OCI-LY7 (cell line): ENCODE measurements around the gene PRSS33.

Source experiments
- EZH2phosphoT487 ChIP-seq: fragments of 200-600 bp; sonication (generic); IDR thresholded peaks from 2 replicates; pipeline ENCODE4 v1.6.1; 2018; ENCODE audit warnings: low read depth, borderline replicate concordance, mild to moderate bottlenecking, mixed run types, antibody characterized with exemption, low read length, moderate library complexity, mixed read lengths
- TF ChIP-seq, protein P1 (sequence below): fragments of 200-600 bp; sonication (generic); conservative IDR thresholded peaks from 2 replicates; pipeline ENCODE4 v1.5.1; 2014; ENCODE audit warnings: mild to moderate bottlenecking, antibody characterized with exemption, low read length, moderate library complexity, mixed read lengths

GRCh38 chr16:2783581-2784357 lies 3.6 kb downstream of the PRSS33 start:
- TF ChIP-seq, protein P1, sequence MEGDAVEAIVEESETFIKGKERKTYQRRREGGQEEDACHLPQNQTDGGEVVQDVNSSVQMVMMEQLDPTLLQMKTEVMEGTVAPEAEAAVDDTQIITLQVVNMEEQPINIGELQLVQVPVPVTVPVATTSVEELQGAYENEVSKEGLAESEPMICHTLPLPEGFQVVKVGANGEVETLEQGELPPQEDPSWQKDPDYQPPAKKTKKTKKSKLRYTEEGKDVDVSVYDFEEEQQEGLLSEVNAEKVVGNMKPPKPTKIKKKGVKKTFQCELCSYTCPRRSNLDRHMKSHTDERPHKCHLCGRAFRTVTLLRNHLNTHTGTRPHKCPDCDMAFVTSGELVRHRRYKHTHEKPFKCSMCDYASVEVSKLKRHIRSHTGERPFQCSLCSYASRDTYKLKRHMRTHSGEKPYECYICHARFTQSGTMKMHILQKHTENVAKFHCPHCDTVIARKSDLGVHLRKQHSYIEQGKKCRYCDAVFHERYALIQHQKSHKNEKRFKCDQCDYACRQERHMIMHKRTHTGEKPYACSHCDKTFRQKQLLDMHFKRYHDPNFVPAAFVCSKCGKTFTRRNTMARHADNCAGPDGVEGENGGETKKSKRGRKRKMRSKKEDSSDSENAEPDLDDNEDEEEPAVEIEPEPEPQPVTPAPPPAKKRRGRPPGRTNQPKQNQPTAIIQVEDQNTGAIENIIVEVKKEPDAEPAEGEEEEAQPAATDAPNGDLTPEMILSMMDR, result no peak
- TF ChIP-seq EZH2phosphoT487, result no peak
